ENCODE data around the gene WDR20. TPM values are rescaled to one million over a fixed set of nuclear protein-coding genes. Genes with fewer than 3 reads are reported as not detected.
"Not testable (repeated sequence)": the region's sequence is repeated elsewhere in the genome, so short reads cannot be mapped to it uniquely, and the experiment has no call there.

The WDR20 gene
- polyA plus RNA-seq, 1 donor: 30.3 TPM

- no peak for DNase-seq
Measured at GRCh38 chr14:102238131-102238530, 98.4 kb downstream of the WDR20 start.

GRCh38 chr14:102238766-102239165 lies 99.1 kb downstream of the WDR20 start:
- no peak for DNase-seq

- DNase-seq: no peak
Measured at GRCh38 chr14:102239231-102239630, 99.5 kb downstream of the WDR20 start.

- not testable (repeated sequence) for DNase-seq
Measured at GRCh38 chr14:102240481-102240880, 100.8 kb downstream of the WDR20 start.

- no peak for DNase-seq
Measured at GRCh38 chr14:102241147-102241546, 101.5 kb downstream of the WDR20 start.

GRCh38 chr14:102243795-102244194 lies 104.1 kb downstream of the WDR20 start:
- DNase-seq: not testable (repeated sequence)

- no peak for DNase-seq
Measured at GRCh38 chr14:102246071-102246470, 106.4 kb downstream of the WDR20 start.

- DNase-seq: no peak
Measured at GRCh38 chr14:102248121-102248520, 108.4 kb downstream of the WDR20 start.

GRCh38 chr14:102249041-102249440 lies 109.3 kb downstream of the WDR20 start:
- DNase-seq: no peak

- DNase-seq: no peak
Measured at GRCh38 chr14:102249981-102250380, 110.3 kb downstream of the WDR20 start.

GRCh38 chr14:102250636-102251035 lies 110.9 kb downstream of the WDR20 start:
- no peak for DNase-seq

GRCh38 chr14:102251161-102251560 lies 111.5 kb downstream of the WDR20 start:
- DNase-seq: no peak

- no peak for DNase-seq
Measured at GRCh38 chr14:102252834-102253801, 113.4 kb downstream of the WDR20 start.

- no peak for DNase-seq
Measured at GRCh38 chr14:102255401-102256190, 115.9 kb downstream of the WDR20 start.

GRCh38 chr14:102256716-102257115 lies 117.0 kb downstream of the WDR20 start:
- DNase-seq: no peak

- no peak for DNase-seq
Measured at GRCh38 chr14:102258136-102258535, 118.4 kb downstream of the WDR20 start.

Other genes starting within 250 kb of the WDR20 start
- gene DYNC1H1, start 175.3 kb upstream of the WDR20 start, polyA plus RNA-seq (ENCODE audit: insufficient read length): 368 TPM
- 768 TPM for gene HSP90AA1, start 52.9 kb upstream of the WDR20 start, polyA plus RNA-seq (ENCODE audit: insufficient read length)
- 37.2 TPM for gene MOK, start 165.3 kb downstream of the WDR20 start, polyA plus RNA-seq (ENCODE audit: insufficient read length)
- gene ZNF839, start 179.8 kb downstream of the WDR20 start, polyA plus RNA-seq (ENCODE audit: insufficient read length): 21.3 TPM
- gene CINP, start 223.0 kb downstream of the WDR20 start, polyA plus RNA-seq (ENCODE audit: insufficient read length): 36.4 TPM
- gene TECPR2, start 223.0 kb downstream of the WDR20 start, polyA plus RNA-seq (ENCODE audit: insufficient read length): 15.9 TPM